Activated gamma-delta T cell (primary cell): ENCODE results near the gene SIM1.

Source experiments
- DNase-seq: peaks from one replicate; lab custom pipeline; 2025; lab: John Stamatoyannopoulos, UW

SIM1 gene

GRCh38 chr6:100470422-100471120 is 5.8 kb upstream of the SIM1 start:
- no peak for DNase-seq

DNA sequence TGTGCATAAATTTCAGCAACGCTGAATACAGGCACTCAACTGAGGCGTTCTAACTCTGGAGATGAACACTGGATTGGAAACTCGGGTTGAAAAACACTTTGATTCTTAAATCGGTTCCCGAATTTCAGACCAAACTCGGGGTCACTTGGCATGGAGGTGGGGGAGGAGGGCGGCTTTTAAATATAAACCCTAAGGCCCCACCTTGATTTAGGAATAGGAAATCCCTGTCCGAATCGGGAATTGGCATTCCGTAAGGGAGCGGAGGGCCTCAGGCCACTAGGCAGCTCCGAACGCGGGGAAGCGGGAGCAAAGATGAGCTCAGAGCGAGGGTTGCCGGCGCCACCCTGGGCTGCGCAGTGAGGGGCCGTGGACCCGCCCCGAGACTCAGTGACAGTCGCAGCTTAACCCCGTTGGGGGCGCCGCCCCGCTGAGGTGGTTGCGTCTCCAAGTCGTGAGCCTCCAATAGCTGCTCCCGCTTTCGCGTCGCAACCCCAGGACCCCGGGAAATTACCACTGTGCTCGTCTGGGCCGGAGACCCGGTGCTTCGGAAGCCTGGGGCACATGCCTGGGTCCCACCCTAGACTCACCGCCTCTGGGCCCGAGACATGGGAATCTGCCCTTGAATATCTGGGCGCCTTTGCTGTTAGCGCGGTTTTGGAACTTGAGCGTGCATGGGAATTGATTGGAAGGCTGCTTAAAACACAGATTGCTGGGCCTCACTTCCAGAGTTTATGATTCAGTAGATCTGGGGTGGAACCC is 4.6 kb upstream of the SIM1 start:
- no peak for DNase-seq

GRCh38 chr6:100468016-100468622 is 3.4 kb upstream of the SIM1 start:
- DNase-seq: no peak

DNA sequence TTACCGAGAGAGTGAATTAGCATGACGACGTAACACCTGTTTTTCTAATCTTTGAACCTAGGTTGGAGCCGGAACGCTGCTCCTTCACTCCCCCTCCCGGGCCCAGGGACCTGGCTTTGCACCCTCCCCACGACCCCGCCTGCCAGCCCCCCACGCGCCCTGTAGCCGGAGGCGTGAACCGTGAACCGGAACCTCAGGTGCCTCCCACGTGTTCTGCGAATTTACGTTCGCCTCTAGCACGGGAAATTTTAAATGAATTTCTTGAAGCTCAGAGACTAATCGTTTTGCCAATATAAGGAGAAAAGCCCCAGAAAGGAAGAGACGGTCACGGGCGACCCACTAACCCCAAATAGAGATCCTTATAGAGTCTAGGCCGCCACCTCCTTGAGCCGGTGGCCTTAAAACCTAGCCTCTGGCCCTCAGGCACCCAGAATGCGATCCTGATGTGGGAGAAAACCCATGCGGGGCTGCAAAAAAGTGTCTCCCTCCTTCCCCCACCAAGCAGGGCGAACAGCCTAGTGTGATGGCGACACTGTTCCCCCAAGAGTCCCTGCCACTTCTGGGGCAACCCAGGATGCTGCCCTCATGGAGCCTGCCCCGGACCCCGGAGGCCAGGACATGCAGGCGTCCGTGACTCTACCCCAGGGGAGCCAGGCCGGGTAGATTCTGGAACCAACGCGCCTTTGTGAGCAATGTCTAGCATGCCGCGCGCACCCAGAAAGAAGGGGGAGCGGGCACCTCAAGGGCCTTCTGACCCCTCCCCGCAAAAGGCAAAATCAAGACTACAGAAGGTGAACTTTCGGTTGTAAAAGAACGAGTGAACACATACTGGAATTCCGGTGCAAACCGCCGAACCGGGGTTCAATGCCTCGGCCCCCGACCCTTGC is 2.7 kb upstream of the SIM1 start:
- no peak for DNase-seq

- no peak for DNase-seq
Measured at GRCh38 chr6:100466410-100467128, 1.8 kb upstream of the SIM1 start.

GRCh38 chr6:100465701-100466409 is 1.1 kb upstream of the SIM1 start:
- DNase-seq: no peak

GRCh38 chr6:100464162-100464851 is 414 bp downstream of the SIM1 start:
- no peak for DNase-seq

DNA sequence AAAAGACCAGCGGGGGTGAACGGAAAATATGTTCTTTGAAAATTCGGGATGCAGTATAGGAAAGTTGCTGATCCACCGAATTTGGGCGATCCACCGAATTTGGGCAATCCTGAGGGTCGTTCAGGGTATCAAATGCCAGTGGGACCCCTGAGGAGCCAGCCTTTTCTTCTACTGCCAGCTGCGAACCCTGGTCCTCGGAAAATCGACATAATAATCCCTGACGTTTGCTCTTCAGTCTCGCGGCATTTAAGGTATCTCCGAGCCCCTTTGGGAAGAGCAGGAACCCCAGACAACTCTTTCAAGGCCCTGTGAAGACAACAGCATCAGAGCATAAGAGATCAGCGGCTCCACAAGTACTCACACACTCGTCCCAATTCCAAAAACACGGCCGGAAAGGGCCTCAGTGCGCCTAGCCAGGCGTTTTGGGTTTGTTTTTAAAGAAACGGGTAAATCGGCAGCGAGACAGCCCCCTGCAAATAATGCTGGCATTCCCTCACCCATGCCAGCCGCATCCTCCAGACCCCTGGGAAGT is 1.0 kb downstream of the SIM1 start:
- DNase-seq: no peak

DNA sequence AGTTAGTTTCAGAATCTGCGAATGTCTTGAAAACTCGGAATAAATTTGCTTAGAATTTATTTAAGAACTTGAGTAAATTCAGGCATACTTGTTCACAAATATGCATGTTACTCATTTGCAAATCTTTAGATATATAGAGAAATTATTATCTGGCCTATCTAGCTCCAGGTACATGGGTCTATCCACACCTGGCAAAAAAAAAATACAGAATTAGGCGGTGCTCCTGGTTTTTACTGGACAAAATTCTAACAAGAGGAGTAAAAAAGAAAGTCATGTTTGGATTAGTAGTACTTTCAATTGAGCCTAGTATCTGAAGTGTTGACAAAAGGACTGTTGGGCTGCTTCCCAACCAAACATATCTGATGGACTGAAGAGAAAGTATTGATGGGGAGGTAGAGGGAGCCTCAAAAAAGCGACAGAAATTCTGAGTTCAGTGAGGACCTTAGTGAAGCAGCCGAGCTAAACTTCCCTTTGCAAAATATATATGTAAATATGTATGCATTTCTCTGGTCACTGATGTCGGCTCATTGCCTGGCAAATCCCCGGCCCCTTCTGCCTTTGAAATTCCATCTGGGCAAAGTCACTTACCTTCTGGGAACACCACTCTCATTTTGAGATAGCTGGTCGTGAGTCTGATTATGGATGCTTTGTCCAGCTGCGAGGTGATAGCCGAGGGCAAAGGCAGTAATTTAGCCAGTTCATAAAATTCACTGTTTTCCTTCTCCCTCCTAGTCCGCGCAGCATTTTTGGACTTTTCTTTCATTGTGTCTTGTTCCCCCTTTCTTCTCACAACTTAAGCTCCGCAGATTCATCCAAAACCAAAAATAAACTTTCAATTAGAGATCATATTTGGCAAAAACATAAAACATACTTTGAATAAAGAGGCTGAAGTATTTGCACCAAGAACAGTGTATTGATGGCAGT is 1.8 kb downstream of the SIM1 start:
- DNase-seq: no peak

DNA sequence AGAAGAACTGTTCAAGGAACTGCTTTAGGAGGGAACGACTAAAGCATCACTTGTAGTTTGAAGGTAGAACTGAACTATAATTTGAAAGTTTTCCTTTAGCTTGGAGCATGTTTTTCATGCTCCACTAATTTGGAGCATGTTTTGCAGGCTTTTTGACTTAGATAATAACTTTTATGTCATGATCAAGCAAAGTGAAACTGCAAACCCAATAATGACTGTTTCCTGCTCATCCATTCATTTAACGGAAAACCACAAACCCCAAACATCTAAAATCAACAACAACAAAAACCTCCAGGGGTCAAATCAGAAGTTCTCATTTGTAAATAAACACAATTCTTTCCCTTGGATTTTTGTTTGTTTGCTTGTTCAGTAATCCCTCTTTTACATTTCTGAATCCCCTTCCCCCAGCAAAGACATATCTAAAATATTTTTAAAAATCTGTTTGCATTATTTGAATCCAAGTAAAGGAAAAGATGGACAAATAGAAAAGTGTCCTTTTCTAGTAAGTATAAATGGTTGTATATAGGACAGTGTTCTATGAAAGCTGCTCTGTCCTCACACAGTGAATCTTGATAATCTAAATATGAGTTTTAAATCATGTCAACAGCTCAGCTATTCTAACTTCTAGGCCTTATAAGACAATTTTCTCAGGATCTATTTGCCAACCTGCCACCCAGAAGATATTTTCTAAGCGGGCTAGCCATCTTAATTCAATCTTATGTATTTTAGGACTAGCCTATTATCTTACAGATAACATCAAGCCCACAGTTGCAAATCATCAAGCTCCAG is 2.6 kb downstream of the SIM1 start:
- no peak for DNase-seq

DNA sequence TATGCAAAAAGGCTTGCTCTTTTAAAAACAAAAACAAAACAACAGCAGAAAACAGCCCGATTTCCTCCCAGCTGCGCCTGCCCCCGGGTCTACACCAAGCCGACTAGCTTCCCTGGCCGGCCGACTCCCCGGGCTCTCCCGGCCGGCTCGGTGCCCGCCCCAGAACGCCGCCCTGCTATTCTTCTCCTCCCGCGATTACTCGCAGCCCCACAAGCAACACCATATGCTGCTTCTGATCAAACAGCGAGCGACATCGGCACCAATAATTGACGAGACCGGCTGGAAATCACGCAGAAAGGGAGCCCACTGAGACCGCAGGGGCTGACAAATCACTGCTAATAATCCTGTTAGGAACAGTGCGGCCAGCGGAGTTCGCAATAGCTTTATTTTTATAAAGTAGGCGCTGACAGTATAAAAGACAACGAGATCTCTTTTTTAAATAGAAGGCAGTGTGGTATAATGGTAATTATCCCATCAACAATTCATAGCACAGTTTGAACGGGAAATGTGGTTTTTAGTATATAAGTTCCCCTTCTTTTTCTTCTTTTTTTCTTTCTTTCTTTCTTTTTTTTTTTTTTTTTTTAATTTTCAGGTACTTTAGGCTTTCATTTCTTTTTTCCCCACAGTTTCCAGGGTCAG is 3.3 kb downstream of the SIM1 start:
- no peak for DNase-seq

GRCh38 chr6:100460650-100461204 is 4.0 kb downstream of the SIM1 start:
- no peak for DNase-seq

GRCh38 chr6:100459592-100460184 is 5.0 kb downstream of the SIM1 start:
- no peak for DNase-seq

DNA sequence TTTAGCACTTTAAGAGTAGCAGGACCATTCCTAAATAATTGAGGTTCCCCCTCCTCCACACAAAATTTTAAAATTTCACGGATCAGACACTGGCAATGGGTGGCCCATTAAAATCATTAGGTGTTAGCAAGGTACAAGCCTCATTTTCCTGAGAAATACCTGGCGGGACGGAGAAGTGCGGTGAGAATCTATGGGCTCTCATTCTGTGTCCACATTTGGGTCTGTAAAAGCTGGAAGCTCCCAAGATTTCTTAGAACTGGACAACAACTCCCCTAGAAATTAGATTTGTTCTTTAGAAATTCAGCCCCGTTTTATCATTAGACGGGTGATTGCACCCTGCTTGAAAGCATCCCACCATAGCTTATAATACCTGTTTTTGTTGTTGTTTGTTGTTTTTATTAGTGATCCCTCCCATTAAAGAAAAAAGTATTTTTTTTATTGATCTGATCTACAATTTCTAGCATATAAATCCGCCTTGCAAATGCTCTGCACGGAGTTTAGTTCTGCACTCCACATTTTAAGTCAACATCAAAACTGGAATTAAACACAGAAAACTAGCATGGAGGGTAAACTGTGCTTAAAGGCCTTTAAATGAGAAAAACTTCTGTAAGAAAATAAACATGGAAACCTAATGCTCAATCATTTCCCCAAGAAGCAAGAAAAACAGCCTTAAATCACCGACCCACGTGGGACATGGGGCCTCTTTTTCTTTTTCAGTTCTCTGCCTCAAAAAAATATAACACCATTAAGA is 5.7 kb downstream of the SIM1 start:
- no peak for DNase-seq

- no peak for DNase-seq
Measured at GRCh38 chr6:100457311-100457990, 7.3 kb downstream of the SIM1 start.

- no peak for DNase-seq
Measured at GRCh38 chr6:100456908-100457235, 7.8 kb downstream of the SIM1 start.
